Limb (tissue), 2 donors: ENCODE measurements around the gene TMEM258.

Source experiments
- DNase-seq, 2 donors: peaks; one replicate each; pipeline ENCODE4 v3.0.0-alpha.2; 2016; ENCODE audit errors: extremely low spot score in 2 of 2

Gene TMEM258

GRCh38 chr11:61792310-61793082, at the start of gene TMEM258, which contains the start of gene FEN1:
TSS of gene TMEM258 (minus strand) at chr11:61792599. CDS start at chr11:61792558, 41 bp downstream.
TSS of gene FEN1 (plus strand) at chr11:61792911. CDS start at chr11:61795362, 2,451 bp downstream.
- peak; percentile 93 for DNase-seq

GRCh38 chr11:61841636-61842527, 49.5 kb upstream of the TMEM258 start:
- DNase-seq = no peak

- no peak for DNase-seq
These were observed 48.0 kb upstream of the TMEM258 start for GRCh38 chr11:61840371-61840770.

GRCh38 chr11:61839742-61840141, 47.3 kb upstream of the TMEM258 start:
- no peak for DNase-seq

- no peak for DNase-seq
These were observed 46.5 kb upstream of the TMEM258 start for GRCh38 chr11:61838921-61839320.

GRCh38 chr11:61838501-61838900, 46.1 kb upstream of the TMEM258 start:
- no peak for DNase-seq

GRCh38 chr11:61837411-61838005, 45.1 kb upstream of the TMEM258 start:
- DNase-seq = no peak

GRCh38 chr11:61836193-61836592, 43.8 kb upstream of the TMEM258 start:
- no peak for DNase-seq

GRCh38 chr11:61834278-61835048, 42.1 kb upstream of the TMEM258 start:
- DNase-seq = peak in 1 of 2 donors; percentile 38

GRCh38 chr11:61833926-61834277, 41.5 kb upstream of the TMEM258 start:
- no peak for DNase-seq

- DNase-seq = no peak
These were observed 41.1 kb upstream of the TMEM258 start for GRCh38 chr11:61833471-61833870.

- no peak for DNase-seq
These were observed 40.4 kb upstream of the TMEM258 start for GRCh38 chr11:61832754-61833153.

GRCh38 chr11:61832207-61832606, 39.8 kb upstream of the TMEM258 start:
- no peak for DNase-seq

- DNase-seq = no peak
These were observed 38.1 kb upstream of the TMEM258 start for GRCh38 chr11:61830237-61831105.

GRCh38 chr11:61829806-61830205, 37.4 kb upstream of the TMEM258 start:
- DNase-seq = no peak

GRCh38 chr11:61828629-61829407, 36.4 kb upstream of the TMEM258 start:
- peak; percentile 36 to 80 for DNase-seq

- DNase-seq = no peak
These were observed 35.9 kb upstream of the TMEM258 start for GRCh38 chr11:61828379-61828628.

- DNase-seq = peak; percentile 92 to 95
These were observed 35.4 kb upstream of the TMEM258 start, which contains the start of gene FADS2 for GRCh38 chr11:61827571-61828378. TSS of gene FADS2 (plus strand) at chr11:61828300. CDS start at chr11:61828391, 91 bp downstream.
